ENCODE data around the gene ZW10.

Gene ZW10

DNA sequence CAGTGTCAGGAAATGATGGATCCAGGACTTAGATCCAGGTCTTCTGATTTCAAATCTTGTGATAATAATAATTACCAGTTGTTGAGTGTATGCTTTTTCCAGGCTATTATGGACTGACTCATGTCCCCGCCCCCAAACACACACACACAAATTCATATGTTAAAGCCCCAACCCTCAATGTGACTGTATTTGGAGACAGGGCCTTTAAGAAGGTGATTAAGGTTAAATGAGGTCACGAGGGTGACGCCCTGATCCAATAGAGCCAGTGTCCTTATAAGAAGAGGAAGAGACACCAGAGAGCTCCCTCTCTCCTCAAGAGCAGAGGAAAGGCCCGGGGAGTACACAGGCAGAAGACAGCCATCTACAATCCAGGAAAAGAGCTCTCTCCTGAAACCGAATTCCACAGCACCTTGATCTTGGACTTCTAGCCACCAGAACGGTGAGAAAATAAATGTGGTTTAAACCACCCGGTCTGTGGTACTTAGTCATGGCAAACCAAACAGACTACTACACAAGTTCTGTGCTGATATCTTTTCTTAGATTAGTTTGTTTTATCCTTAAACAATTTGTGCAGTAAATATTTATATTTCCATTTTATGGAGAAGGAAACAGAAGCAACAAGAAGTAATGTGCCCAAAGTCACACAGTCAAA lies 75.6 kb downstream of the ZW10 start:
- DNase-seq: no peak

DNA sequence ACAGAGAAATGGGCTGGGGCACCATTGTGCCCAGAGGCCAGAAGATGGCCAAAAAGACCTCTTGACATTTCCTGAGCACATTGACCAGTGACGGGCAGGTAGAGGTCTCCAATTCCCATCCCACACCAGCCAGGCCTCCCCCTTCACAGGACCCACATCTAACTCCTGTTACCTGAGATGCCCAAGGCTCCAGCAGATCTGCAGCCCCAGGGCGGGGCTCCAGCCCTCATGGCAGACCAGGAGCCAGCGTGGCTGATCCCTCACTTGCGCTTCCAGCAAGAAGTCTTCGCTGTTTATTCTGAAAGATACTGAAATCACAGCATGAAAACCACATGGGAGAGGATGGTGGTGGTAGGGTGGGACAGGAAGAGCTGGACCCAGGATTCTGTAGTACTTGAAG lies 76.4 kb downstream of the ZW10 start:
- DNase-seq: no peak

DNA sequence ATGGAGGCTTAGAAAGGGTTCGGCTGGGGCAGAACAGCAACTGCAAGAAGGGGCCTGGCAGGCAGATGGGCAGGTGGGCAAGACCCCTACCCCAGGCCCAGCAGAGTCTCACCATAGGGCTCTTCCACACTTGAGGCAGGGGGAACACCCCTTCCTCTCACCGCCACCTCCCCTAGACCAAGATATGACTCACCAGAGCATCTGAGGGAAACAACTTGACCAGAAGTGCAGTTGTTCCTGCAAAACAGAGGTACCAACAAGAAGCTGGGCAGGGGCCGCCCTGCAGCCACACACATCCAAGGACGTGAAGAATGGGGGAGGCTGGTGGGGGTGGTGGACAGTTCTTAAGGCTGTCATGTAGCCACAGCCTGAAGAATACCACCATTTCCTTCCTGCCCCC lies 78.3 kb downstream of the ZW10 start:
- no peak for DNase-seq

DNA sequence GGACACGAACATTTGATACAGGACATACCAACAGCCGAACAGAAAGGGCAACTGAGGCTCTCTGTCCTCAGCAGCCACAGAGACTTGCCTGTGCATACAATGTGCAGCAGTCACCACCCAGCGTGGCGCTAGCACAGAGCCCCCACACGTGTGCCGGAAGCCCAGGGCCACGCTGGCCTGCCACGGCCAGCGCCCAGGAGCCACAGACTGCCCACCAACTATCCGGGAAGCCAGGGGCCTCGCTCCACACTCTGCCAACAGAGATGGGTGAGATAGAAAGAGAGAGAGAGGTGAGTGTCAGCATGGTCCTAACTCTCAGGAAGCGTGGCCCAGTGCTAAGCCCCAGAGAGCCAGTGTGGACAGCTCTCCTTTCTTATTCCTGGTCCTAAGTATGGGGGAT lies 79.1 kb downstream of the ZW10 start:
- no peak for DNase-seq

DNA sequence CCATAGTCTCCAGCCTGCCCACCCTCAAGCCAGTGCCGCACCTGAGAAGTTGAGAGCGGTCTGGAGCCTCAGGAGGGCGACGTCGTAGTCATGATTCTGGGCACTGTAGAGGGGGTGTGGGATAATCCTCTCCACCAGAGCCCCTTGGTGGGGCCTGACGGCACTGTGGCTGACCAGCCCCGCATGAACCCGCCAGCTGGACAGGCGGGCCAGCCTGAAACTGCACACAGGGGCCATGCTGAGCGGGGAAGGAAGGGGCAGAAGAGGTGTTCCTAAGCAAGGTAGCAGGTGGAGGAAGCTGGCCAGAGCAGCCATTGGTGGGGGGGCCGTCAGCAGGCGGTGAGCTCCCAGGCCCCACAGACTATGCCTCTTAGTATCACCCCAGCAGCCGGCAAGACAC lies 80.5 kb downstream of the ZW10 start:
- no peak for DNase-seq

DNA sequence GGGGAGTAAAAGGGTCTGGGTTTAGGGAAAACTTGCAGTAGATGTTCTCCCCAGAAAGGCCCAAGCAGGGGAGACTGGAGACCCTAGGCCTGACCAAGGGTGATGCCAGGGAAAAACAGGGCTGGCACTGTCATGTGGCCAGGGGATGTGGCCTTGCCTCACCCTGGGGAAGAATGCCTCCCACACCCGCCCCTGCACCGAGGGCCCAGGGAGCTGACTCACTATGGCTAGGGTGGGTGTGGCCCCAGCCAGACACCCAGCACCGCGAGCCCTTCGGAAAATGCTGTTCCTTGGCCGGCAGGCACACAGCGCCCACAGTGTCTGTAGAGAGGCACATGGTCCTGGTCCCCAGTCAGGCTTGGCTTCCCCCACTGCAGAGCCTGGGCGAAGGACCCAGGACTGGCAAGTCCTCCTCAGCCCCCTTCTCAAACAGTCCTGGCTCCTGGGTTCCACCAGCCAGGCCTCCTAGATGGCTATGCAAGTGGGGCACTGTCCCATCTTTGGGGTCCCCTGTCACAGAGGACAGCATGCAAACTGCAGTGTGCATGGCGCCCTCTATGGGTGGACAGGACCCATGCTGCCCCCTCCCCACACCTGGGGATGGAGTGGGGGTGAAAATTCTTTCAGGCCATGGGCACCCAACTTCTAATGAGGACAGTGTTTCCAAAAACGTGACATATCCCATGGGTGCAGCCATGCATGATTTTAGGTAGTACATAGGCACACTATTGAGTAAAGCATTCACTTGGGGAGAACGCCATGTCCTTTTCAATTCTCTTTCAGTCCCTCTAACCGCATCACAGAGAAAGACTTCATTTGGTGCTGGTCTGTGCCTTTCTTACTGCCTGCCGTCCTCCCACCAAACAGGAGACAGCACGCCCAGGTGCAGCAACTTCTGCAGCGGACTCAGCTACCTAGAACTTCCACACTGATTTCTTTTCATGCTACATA lies 82.6 kb downstream of the ZW10 start:
- DNase-seq: no peak

DNA sequence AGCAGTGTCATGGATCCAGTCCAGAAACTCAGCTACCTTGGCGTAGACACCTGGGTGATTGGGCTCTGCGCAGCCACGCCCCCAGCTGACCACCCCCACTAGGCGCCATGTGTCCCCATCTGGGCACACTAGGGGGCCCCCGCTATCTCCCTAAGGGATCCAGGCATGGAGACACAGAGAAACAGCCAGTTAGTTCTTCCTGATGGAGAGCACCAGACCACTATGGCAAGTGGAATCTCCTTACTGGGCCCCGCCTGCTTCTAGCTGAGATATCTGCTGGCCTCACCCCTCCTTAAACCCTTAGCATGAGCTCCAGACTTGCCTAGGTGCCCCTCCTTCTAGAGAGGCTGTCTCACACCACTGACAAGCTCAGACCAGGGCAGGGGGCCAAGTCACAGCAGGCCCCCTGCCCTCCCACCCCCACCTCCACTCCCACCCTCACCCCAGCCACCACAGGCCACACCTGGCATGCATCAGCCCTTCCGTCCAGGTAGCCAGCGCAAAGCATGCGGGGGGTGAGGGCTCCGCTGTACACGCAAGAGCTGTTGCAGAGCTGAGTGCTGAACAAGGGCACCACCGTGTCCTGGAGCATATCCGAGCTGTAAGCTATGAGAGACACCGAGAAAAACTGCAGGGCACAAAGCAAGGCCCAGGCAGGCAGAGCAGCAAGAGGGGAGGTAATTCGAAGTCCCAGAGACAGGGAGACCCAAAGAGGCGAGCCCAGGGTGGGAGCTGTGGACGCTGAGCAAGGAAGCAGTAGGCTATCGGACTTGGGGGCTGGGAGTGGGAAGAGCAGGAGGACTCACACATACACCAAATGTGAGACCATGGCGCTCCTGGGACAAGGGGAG lies 83.5 kb downstream of the ZW10 start:
- no peak for DNase-seq

DNA sequence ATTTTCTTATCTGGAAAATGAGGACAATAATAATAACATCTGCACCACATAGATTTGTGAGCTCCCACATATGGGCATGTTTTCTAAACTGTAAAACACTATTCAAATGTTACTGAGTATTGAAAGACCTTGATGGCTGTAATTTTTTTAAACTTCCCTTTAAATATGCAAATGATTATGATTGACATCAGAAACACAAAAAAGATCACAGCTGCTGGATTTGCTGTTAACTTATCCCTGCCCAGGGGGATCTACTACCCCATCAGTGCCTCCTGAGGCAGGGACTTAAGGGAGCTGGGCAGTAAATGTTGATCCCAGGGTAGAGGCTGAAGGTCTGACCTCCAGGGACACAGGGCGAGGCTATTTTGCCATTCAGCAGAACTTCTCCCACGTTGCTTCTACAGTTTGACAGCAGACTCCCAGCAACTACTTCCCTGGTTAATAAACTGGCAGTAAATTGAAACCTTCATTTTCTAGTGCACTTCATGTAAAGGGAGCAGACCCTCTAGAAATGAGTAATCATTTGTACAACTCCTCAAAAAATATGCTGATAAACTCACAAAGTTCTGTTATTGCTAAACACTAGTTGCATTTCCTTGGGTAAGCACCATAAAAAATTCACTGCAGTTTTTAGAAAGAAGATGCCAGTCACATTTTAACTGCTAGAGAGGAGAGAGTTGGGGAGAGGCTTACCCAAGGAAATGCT lies 87.7 kb downstream of the ZW10 start:
- no peak for DNase-seq

DNA sequence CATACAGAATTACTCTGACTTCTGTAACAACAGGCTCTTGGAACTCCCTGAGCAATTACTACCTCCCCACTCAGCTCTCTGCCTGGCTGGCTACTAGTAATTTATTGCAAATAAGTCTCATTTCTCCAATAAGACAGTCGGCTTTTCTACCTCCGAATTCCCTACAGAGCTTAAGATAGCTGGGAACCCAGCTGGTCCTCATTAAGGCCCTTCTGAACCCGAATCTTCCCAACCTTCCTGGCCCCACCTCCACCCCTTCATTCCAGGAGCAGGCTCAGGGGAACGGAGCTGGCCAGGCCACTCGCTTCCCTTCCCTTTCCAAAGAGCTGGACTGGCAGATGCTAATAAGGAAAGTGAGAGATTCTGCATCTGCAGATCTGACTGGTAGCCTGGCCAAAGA lies 89.0 kb downstream of the ZW10 start:
- DNase-seq: no peak

DNA sequence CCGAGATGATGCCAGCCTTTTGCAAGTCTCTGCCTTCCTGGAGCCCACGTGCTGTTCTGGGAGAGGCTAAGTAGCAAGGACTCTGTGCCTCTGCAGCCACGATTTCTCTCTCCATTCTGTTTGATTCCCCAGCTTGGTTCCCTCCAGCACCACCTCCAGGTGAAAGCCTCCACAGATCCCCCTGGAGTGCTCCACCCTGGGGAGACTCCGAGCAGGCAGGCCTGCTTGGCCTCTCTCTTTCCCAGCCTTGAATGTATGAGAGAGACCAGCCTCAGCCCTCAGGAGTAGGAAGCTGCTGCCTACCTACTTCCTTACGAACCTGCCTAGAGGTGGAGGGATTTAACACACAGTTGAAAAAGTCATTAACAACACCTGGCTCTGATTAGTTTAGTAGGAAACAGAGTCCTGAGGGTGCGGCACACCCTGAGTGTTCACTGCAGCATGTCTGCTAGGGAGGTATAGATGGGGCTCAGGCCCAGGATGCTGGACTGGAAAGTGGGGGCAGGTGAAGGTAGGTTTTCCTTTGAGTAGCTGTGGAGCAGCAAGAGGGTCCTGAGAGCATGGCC lies 89.9 kb downstream of the ZW10 start:
- DNase-seq: no peak
